ENCODE measurements around the gene CNTNAP2. TPM values are rescaled to one million over a fixed set of nuclear protein-coding genes. Genes with fewer than 3 reads are reported as not detected.

Gene CNTNAP2
- total RNA-seq, 3 donors from 2014 or later (not counting 1 experiment from before 2014, with no cell fraction given), result 0.18 to 1.1 TPM; not detected in 1

DNA sequence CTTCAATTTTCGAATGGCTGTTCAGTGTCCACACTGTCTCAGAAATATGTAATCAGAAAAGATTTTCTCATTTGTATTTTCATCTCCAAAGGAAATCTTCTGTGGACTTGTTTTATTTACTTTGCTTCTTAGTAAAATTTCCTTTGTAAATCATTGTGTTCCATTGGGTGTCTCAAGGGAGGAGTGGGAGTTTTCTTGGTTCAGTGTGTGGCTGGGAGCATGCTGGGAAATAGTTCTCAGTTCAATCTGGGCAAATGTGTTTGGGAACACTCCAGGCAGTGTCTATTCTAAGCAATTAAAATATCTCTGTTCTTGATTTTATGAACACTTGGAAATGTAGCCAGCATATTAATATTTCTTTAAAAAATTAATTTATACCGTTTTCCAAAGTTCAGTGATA is 1019.8 kb downstream of the CNTNAP2 start:
- no peaks in the 10 kb centered on the region for H3K4me1 Mint-ChIP-seq
- intact Hi-C loops (cut with micrococcal nuclease), result loop anchor here (10.0 kb wide), 1 partner anchor 62 kb away; no protein-coding TSS in a partner anchor

DNA sequence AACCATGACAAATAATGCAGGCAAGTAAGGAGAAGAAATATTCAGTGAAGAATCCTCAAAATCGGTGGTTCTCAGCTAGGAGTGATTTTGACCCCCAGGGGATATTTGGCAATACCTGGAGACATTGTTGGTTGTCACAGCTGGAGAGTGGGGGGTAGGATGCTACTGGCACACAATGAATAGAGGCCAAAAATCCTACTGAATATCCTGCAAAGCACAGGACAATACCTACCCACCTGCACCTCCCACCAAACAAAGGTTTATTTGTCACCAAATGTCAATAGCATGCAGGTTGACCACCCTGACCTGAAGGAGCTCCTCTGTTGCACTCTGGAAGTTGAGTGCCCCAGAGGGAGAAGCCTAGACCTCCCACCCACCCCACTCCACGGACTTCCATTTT is 1028.6 kb downstream of the CNTNAP2 start:
- no peak overlapping the region for H3K4me3 Mint-ChIP-seq

More for the DNA sequence above, 1019.8 kb downstream of the CNTNAP2 start:
- H3K4me1 ChIP-seq (ENCODE audit: control insufficient read depth, insufficient read depth, low read length), result no peaks in the 10 kb centered on the region
- ATAC-seq (no peak), DNase-seq (no peak)
- no peak overlapping the region for H3K4me3 ChIP-seq (ENCODE audit: low read length)
- Mint-ChIP-seq H3K27ac (no peak overlapping the region), H3K4me3 (no peak overlapping the region), H3K9me3 (peaks cover 5 to 8% of the 10 kb centered on the region in 2 donors), H3K27me3 (ENCODE audit: low read depth in 2 of 2) (no peaks in the 10 kb centered on the region), H3K36me3 (no peaks in the 10 kb centered on the region)
- no peak overlapping the region for H3K27ac ChIP-seq (ENCODE audit: low read length)
- no peaks in the 10 kb centered on the region for H3K36me3 ChIP-seq (ENCODE audit: control insufficient read depth, insufficient read depth, low read length)
- no peaks in the 10 kb centered on the region for H3K27me3 ChIP-seq (ENCODE audit: control insufficient read depth, insufficient read depth, low read length)
- H3K9me3 ChIP-seq (ENCODE audit: control insufficient read depth, insufficient read depth, low read length), result no peaks in the 10 kb centered on the region
- no CpG with 5 or more reads among the region's 2 CpGs for WGBS (ENCODE audit: insufficient coverage)
- TF ChIP-seq, protein P1, sequence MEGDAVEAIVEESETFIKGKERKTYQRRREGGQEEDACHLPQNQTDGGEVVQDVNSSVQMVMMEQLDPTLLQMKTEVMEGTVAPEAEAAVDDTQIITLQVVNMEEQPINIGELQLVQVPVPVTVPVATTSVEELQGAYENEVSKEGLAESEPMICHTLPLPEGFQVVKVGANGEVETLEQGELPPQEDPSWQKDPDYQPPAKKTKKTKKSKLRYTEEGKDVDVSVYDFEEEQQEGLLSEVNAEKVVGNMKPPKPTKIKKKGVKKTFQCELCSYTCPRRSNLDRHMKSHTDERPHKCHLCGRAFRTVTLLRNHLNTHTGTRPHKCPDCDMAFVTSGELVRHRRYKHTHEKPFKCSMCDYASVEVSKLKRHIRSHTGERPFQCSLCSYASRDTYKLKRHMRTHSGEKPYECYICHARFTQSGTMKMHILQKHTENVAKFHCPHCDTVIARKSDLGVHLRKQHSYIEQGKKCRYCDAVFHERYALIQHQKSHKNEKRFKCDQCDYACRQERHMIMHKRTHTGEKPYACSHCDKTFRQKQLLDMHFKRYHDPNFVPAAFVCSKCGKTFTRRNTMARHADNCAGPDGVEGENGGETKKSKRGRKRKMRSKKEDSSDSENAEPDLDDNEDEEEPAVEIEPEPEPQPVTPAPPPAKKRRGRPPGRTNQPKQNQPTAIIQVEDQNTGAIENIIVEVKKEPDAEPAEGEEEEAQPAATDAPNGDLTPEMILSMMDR (IDR thresholded peaks at IDR 0.05), result no peak

DNA sequence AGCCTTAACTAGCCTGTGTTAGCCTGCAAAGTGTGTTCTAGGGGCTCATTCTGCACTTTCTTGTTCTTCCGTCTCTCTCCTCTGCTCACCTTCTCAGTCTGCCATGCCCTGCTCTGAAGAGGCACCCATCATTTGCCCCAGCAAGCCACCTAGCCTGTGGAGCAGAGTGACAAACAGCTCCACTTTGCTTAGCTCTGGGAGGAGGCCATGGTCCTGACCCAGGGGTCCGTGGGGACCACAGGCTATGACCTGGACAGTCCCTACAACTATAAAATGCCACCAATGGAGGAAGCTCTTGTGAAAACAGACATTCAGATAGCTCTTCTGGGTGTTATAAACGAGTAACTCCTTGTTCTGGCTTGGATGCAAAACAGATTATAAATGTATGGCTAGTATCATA is 1029.6 kb downstream of the CNTNAP2 start:
- Mint-ChIP-seq H3K27ac (no peak overlapping the region), H3K4me1 (no peaks in the 10 kb centered on the region), H3K9me3 (peaks cover 8 to 16% of the 10 kb centered on the region in 2 donors), H3K27me3 (ENCODE audit: low read depth in 2 of 2) (no peaks in the 10 kb centered on the region), H3K4me3 (no peak overlapping the region), H3K36me3 (no peaks in the 10 kb centered on the region)
- intact Hi-C loops (cut with micrococcal nuclease), result no loop called here
- no peaks in the 10 kb centered on the region for H3K27me3 ChIP-seq (ENCODE audit: control insufficient read depth, insufficient read depth, low read length)
- no peak overlapping the region for H3K4me3 ChIP-seq (ENCODE audit: low read length)
- H3K27ac ChIP-seq (ENCODE audit: low read length), result no peak overlapping the region
- H3K4me1 ChIP-seq (ENCODE audit: control insufficient read depth, insufficient read depth, low read length), result no peaks in the 10 kb centered on the region
- H3K36me3 ChIP-seq (ENCODE audit: control insufficient read depth, insufficient read depth, low read length), result no peaks in the 10 kb centered on the region
- ATAC-seq (no peak), DNase-seq (no peak)
- H3K9me3 ChIP-seq (ENCODE audit: control insufficient read depth, insufficient read depth, low read length), result peaks cover 9% of the 10 kb centered on the region
- TF ChIP-seq, protein P1 (IDR thresholded peaks at IDR 0.05), result no peak
- WGBS (ENCODE audit: insufficient coverage), result 74% methylated on average over 3 of the region's 3 CpGs

More for the DNA sequence above, 1028.6 kb downstream of the CNTNAP2 start:
- DNase-seq, result no peak
- TF ChIP-seq, protein P1 (IDR thresholded peaks at IDR 0.05), result no peak
- Histone ChIP-seq H3K4me1 (ENCODE audit: control insufficient read depth, insufficient read depth, low read length) (no peaks in the 10 kb centered on the region), H3K36me3 (ENCODE audit: control insufficient read depth, insufficient read depth, low read length) (no peaks in the 10 kb centered on the region), H3K9me3 (ENCODE audit: control insufficient read depth, insufficient read depth, low read length) (peaks cover 9% of the 10 kb centered on the region), H3K27ac (ENCODE audit: low read length) (no peak overlapping the region), H3K27me3 (ENCODE audit: control insufficient read depth, insufficient read depth, low read length) (no peaks in the 10 kb centered on the region), H3K4me3 (ENCODE audit: low read length) (no peak overlapping the region)
- H3K9me3 Mint-ChIP-seq, result peaks cover 9 to 18% of the 10 kb centered on the region in 2 donors
- 91% methylated on average over 1 of the region's 2 CpGs for WGBS (ENCODE audit: insufficient coverage)
- intact Hi-C loops (cut with micrococcal nuclease), result no loop called here
- H3K4me1 Mint-ChIP-seq, result no peaks in the 10 kb centered on the region
- no peaks in the 10 kb centered on the region for H3K36me3 Mint-ChIP-seq
- H3K27ac Mint-ChIP-seq, result no peak overlapping the region
- no peak for ATAC-seq
- H3K27me3 Mint-ChIP-seq (ENCODE audit: low read depth in 2 of 2), result no peaks in the 10 kb centered on the region

DNA sequence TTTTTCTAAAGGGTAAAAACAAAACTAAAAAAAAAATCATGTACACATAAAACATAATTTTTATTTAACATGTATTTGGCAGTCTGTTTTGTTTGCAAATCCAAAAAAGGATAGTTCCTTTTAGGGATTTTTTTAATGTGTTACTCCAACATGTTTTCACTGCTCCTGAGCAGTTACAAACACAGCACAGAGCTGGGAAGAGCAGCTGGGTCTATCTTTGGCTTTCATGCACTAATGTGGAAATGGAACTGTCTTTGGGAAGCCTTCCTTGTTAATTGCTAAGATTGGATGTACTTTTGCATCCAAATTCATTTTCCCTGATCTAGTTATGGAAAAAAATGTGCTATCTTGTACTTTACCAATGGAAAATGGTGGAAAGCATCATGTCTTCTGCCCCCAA is 1035.1 kb downstream of the CNTNAP2 start:
- ATAC-seq, result no peak
- H3K27ac ChIP-seq (ENCODE audit: low read length), result no peak overlapping the region
- TF ChIP-seq, protein P1 (IDR thresholded peaks at IDR 0.05), result no peak
- H3K9me3 ChIP-seq (ENCODE audit: control insufficient read depth, insufficient read depth, low read length), result peaks cover 7% of the 10 kb centered on the region
- no peaks in the 10 kb centered on the region for H3K36me3 ChIP-seq (ENCODE audit: control insufficient read depth, insufficient read depth, low read length)
- H3K27me3 ChIP-seq (ENCODE audit: control insufficient read depth, insufficient read depth, low read length), result no peaks in the 10 kb centered on the region
- Mint-ChIP-seq H3K27me3 (ENCODE audit: low read depth in 2 of 2) (no peaks in the 10 kb centered on the region), H3K27ac (no peak overlapping the region), H3K9me3 (peaks cover 14 to 18% of the 10 kb centered on the region in 2 donors), H3K36me3 (no peaks in the 10 kb centered on the region), H3K4me3 (no peak overlapping the region), H3K4me1 (no peaks in the 10 kb centered on the region)
- intact Hi-C loops (cut with micrococcal nuclease), result no loop called here
- DNase-seq, result no peak
- no peaks in the 10 kb centered on the region for H3K4me1 ChIP-seq (ENCODE audit: control insufficient read depth, insufficient read depth, low read length)
- H3K4me3 ChIP-seq (ENCODE audit: low read length), result no peak overlapping the region

All from natural killer cell (primary cell).